ENCODE measurements around the gene USP8. TPM values are rescaled to one million over a fixed set of nuclear protein-coding genes. Genes with fewer than 3 reads are reported as not detected.
"Not testable (repeated sequence)": the region's sequence is repeated elsewhere in the genome, so short reads cannot be mapped to it uniquely, and the experiment has no call there.

Gene USP8
- total and polyA plus RNA-seq, 2 experiments from 2014 or later, result 29.8 to 57.2 TPM

DNA sequence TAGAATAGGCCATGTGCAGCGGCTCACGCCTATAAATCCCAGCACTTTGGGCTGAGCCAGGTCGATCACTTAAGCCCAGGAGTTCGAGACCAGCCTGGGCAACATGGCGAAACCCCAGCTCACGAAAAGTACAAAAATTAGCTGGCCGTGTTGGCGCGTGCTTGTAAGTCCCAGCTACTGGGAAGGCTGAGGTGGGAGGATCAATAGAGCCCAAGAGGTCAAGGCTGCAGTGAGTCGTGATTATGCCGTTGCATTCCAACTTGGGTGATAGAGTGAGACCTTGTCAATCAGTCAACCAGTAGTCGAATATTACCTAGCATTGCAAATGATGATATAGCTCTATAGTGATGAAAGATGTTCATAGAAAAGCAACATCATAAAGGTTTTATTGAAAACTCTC, 51.9 kb downstream of the USP8 start:
- in situ Hi-C loops (cut with MboI), result no loop called here
- TF ChIP-seq EZH2phosphoT487 (IDR thresholded peaks at IDR 0.05; ENCODE audit: insufficient read depth, low read depth) (no peak), EZH2 (IDR thresholded peaks at IDR 0.05; ENCODE audit: insufficient read depth, poor library complexity, severe bottlenecking) (no peak)
- Histone ChIP-seq H3K9ac (no peak overlapping the region), H3K4me2 (ENCODE audit: unreplicated experiment) (no peak overlapping the region), H3K9me2 (ENCODE audit: insufficient read depth) (no peaks in the 10 kb centered on the region), H3F3A (ENCODE audit: insufficient read depth) (no peaks in the 10 kb centered on the region), H4K20me1 (ENCODE audit: insufficient read depth) (no peaks in the 10 kb centered on the region), H3K4me3 (no peak overlapping the region), H3K36me3 (ENCODE audit: low read depth) (peaks cover 32% of the 10 kb centered on the region), H3K27me3 (replicated peaks; ENCODE audit: insufficient read depth) (no peaks in the 10 kb centered on the region), H3K9me3 (ENCODE audit: low read depth) (no peaks in the 10 kb centered on the region), H3K27ac (no peak overlapping the region), H2AFZ (no peak overlapping the region), H3K4me1 (ENCODE audit: insufficient read depth) (no peaks in the 10 kb centered on the region), H3K79me2 (ENCODE audit: insufficient read depth) (no peaks in the 10 kb centered on the region)
- DNase-seq, result no peak
- 93 to 96% methylated on average over 12 of the region's 12 CpGs for WGBS, 2 experiments (ENCODE audit: low coverage in 1 of 2, low lambda C conversion rate in 2 of 2, missing lambda C conversion rate in 2 of 2)

DNA sequence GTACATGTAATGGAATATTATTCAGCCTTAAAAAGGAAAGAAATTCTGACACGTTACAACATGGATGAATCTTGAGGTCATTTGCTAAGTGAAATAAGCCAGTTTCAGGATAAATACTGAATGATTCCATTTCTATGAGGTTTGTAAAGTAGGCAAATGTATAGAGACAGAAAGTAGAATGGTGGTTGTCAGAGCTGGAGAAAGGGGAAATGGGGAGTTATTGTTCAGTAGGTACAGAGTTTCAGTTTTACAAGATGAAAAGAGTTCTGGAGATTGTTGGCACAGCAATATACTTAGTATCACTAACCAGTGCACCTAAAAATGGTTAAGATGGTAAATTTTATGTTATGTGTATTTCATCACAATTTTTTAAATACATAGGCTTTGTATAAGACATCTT, 60.6 kb downstream of the USP8 start:
- Histone ChIP-seq H3F3A (ENCODE audit: insufficient read depth) (no peaks in the 10 kb centered on the region), H3K9me3 (ENCODE audit: low read depth) (no peaks in the 10 kb centered on the region), H3K36me3 (ENCODE audit: low read depth) (peaks cover 50% of the 10 kb centered on the region), H3K4me1 (ENCODE audit: insufficient read depth) (no peaks in the 10 kb centered on the region), H3K79me2 (ENCODE audit: insufficient read depth) (no peaks in the 10 kb centered on the region), H3K27ac (no peak overlapping the region), H2AFZ (no peak overlapping the region), H3K27me3 (replicated peaks; ENCODE audit: insufficient read depth) (no peaks in the 10 kb centered on the region), H3K9ac (no peak overlapping the region), H4K20me1 (ENCODE audit: insufficient read depth) (no peaks in the 10 kb centered on the region), H3K4me2 (ENCODE audit: unreplicated experiment) (no peak overlapping the region), H3K4me3 (no peak overlapping the region), H3K9me2 (ENCODE audit: insufficient read depth) (no peaks in the 10 kb centered on the region)
- 91 to 95% methylated on average over 1 of the region's 1 CpG for WGBS, 2 experiments (ENCODE audit: low coverage in 1 of 2, low lambda C conversion rate in 2 of 2, missing lambda C conversion rate in 2 of 2)
- DNase-seq, result no peak
- in situ Hi-C loops (cut with MboI), result no loop called here
- TF ChIP-seq EZH2 (IDR thresholded peaks at IDR 0.05; ENCODE audit: insufficient read depth, poor library complexity, severe bottlenecking) (no peak), EZH2phosphoT487 (IDR thresholded peaks at IDR 0.05; ENCODE audit: insufficient read depth, low read depth) (no peak)

DNA sequence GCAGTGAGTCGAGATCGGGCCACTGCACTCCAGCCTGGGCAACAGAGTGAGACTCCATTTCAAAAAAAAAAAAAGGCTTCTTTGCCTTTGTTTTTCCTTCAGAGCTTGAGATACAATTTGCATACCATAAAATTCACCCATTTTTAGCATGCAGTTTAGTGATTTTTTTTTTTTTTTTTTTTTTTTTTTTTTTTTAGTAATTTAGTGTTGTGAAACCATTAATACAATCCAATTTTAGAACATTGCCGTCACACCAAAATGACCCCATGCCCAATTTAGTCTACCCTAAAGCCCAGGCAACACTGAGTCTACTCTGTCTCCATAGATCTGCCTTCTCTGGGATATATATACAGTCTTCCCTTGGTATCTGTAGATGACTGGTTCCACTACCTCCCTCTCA, 61.2 kb downstream of the USP8 start:
- Histone ChIP-seq H3K36me3 (ENCODE audit: low read depth) (peaks cover 51% of the 10 kb centered on the region), H3K9me2 (ENCODE audit: insufficient read depth) (no peaks in the 10 kb centered on the region), H3K9ac (no peak overlapping the region), H3K4me2 (ENCODE audit: unreplicated experiment) (no peak overlapping the region), H4K20me1 (ENCODE audit: insufficient read depth) (no peaks in the 10 kb centered on the region), H3K27ac (no peak overlapping the region), H3K79me2 (ENCODE audit: insufficient read depth) (no peaks in the 10 kb centered on the region), H3K9me3 (ENCODE audit: low read depth) (no peaks in the 10 kb centered on the region), H3K4me3 (no peak overlapping the region), H3F3A (ENCODE audit: insufficient read depth) (no peaks in the 10 kb centered on the region), H3K4me1 (ENCODE audit: insufficient read depth) (no peaks in the 10 kb centered on the region), H2AFZ (no peak overlapping the region), H3K27me3 (replicated peaks; ENCODE audit: insufficient read depth) (no peaks in the 10 kb centered on the region)
- in situ Hi-C loops (cut with MboI), result no loop called here
- TF ChIP-seq EZH2 (IDR thresholded peaks at IDR 0.05; ENCODE audit: insufficient read depth, poor library complexity, severe bottlenecking) (no peak), EZH2phosphoT487 (IDR thresholded peaks at IDR 0.05; ENCODE audit: insufficient read depth, low read depth) (no peak)
- no peak for DNase-seq
- 89 to 94% methylated on average over 3 of the region's 3 CpGs for WGBS, 2 experiments (ENCODE audit: low coverage in 1 of 2, low lambda C conversion rate in 2 of 2, missing lambda C conversion rate in 2 of 2)

DNA sequence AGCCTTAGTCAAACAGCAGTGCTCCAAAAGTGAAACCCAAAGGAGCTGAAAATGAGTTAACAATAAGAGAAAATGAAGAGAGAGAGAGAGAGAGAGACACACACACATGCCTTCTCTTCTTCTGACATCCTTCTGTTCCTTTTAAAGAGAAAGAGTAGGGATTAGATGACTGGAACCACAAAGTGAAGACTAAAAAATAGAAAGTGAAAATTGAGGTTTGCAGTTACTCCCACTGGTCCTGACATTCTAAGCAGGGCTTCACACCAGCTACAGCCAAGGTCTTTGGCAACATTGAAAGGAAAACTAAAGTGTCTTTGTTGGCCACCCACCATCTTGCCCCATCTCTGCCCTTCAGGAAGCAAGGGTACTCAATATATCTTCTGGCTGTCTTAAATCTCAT, 63.1 kb downstream of the USP8 start:
- no peak overlapping the region for H2AFZ ChIP-seq
- H3K27ac ChIP-seq, result no peak overlapping the region
- no peaks in the 10 kb centered on the region for H4K20me1 ChIP-seq (ENCODE audit: insufficient read depth)
- no peak overlapping the region for H3K9ac ChIP-seq
- in situ Hi-C loops (cut with MboI), result no loop called here
- peaks cover 52% of the 10 kb centered on the region for H3K36me3 ChIP-seq (ENCODE audit: low read depth)
- no peak for DNase-seq
- TF ChIP-seq EZH2phosphoT487 (IDR thresholded peaks at IDR 0.05; ENCODE audit: insufficient read depth, low read depth) (no peak), EZH2 (IDR thresholded peaks at IDR 0.05; ENCODE audit: insufficient read depth, poor library complexity, severe bottlenecking) (no peak)
- H3K27me3 ChIP-seq (replicated peaks; ENCODE audit: insufficient read depth), result no peaks in the 10 kb centered on the region
- no peaks in the 10 kb centered on the region for H3K9me3 ChIP-seq (ENCODE audit: low read depth)
- H3K4me1 ChIP-seq (ENCODE audit: insufficient read depth), result no peaks in the 10 kb centered on the region
- H3K9me2 ChIP-seq (ENCODE audit: insufficient read depth), result no peaks in the 10 kb centered on the region
- H3K79me2 ChIP-seq (ENCODE audit: insufficient read depth), result no peaks in the 10 kb centered on the region
- no peak overlapping the region for H3K4me2 ChIP-seq (ENCODE audit: unreplicated experiment)
- no peak overlapping the region for H3K4me3 ChIP-seq
- H3F3A ChIP-seq (ENCODE audit: insufficient read depth), result no peaks in the 10 kb centered on the region

DNA sequence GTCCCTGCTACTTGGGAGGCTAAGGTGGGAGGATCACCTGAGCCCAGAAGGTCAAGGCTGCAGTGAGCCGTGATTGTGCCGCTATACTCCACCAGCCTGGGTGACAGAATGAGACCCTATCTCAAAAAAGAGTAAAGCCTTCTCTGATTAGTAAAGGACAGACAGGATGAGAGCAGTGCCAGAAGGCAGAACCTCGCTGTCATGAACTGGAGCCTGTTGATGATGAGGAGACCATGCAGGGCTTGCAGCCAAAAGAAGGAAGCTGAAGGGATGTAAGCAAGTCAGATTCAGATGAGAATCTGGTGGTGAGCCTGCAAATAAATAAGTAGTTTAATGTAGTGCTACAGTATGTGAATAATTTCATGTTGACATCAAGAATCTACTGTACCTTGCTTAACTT, 69.4 kb downstream of the USP8 start:
- H3K27ac ChIP-seq, result no peak overlapping the region
- H3K4me2 ChIP-seq (ENCODE audit: unreplicated experiment), result no peak overlapping the region
- H2AFZ ChIP-seq, result no peak overlapping the region
- no peaks in the 10 kb centered on the region for H3F3A ChIP-seq (ENCODE audit: insufficient read depth)
- no peak overlapping the region for H3K9ac ChIP-seq
- in situ Hi-C loops (cut with MboI), result no loop called here
- H3K27me3 ChIP-seq (replicated peaks; ENCODE audit: insufficient read depth), result no peaks in the 10 kb centered on the region
- H3K36me3 ChIP-seq (ENCODE audit: low read depth), result peaks cover 81% of the 10 kb centered on the region
- DNase-seq, result no peak
- H3K4me1 ChIP-seq (ENCODE audit: insufficient read depth), result no peaks in the 10 kb centered on the region
- H3K9me3 ChIP-seq (ENCODE audit: low read depth), result no peaks in the 10 kb centered on the region
- no peaks in the 10 kb centered on the region for H4K20me1 ChIP-seq (ENCODE audit: insufficient read depth)
- WGBS, 2 experiments (ENCODE audit: low coverage in 1 of 2, low lambda C conversion rate in 2 of 2, missing lambda C conversion rate in 2 of 2), result 93 to 98% methylated on average over 3 of the region's 3 CpGs
- TF ChIP-seq EZH2phosphoT487 (IDR thresholded peaks at IDR 0.05; ENCODE audit: insufficient read depth, low read depth) (no peak), EZH2 (IDR thresholded peaks at IDR 0.05; ENCODE audit: insufficient read depth, poor library complexity, severe bottlenecking) (no peak)
- no peaks in the 10 kb centered on the region for H3K9me2 ChIP-seq (ENCODE audit: insufficient read depth)
- H3K79me2 ChIP-seq (ENCODE audit: insufficient read depth), result no peaks in the 10 kb centered on the region
- H3K4me3 ChIP-seq, result no peak overlapping the region

DNA sequence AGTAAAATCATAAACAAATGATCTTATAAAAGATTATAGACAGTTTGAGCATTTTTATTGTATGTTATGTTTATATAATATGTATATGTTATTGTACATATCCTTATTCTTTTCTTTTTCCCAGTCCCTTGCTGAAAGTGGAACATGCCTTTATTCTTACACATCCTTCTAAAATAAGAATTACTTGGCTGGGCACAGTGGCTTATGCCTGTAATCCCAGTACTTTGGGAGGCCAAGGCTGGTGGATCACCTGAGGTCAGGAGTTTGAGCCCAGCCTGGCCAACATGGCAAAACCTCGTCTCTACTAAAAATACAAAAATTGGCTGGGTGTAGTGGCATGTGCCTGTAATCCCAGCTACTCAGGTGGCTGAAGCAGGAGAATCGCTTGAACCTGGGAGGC, 70.3 kb downstream of the USP8 start:
- H3K27me3 ChIP-seq (replicated peaks; ENCODE audit: insufficient read depth); H4K20me1 ChIP-seq (ENCODE audit: insufficient read depth); H3K4me2 ChIP-seq (ENCODE audit: unreplicated experiment); H3K4me1 ChIP-seq (ENCODE audit: insufficient read depth); H2AFZ ChIP-seq; in situ Hi-C loops (cut with MboI); H3K4me3 ChIP-seq; H3K9me3 ChIP-seq (ENCODE audit: low read depth); DNase-seq; H3K27ac ChIP-seq; H3K79me2 ChIP-seq (ENCODE audit: insufficient read depth); H3K9me2 ChIP-seq (ENCODE audit: insufficient read depth); H3F3A ChIP-seq (ENCODE audit: insufficient read depth); H3K9ac ChIP-seq: not testable (repeated sequence)
- H3K36me3 ChIP-seq (ENCODE audit: low read depth), result peaks cover 84% of the 10 kb centered on the region
- 98 to 100% methylated on average over 2 of the region's 2 CpGs for WGBS, 2 experiments (ENCODE audit: low coverage in 1 of 2, low lambda C conversion rate in 2 of 2, missing lambda C conversion rate in 2 of 2)

Measured in GM23248 (cell line).